LNCaP clone FGC (cell line): ENCODE results near the gene ERG.

ENCODE experiments used
- DNase-seq: peaks from one replicate; pipeline ENCODE4 v3.0.0-alpha.2; 2011; ENCODE audit warnings: low read depth
- H3K4me3 ChIP-seq: 2 replicates; pipeline ENCODE4 v1.5.1; 2011; ENCODE audit warnings: mild to moderate bottlenecking, low read depth, low read length, control low read depth
- TF ChIP-seq, protein P1 (sequence below): IDR thresholded peaks from 2 replicates; pipeline ENCODE4 v1.5.1; 2012; ENCODE audit warnings: mild to moderate bottlenecking; ENCODE audit not compliant: control insufficient read depth, insufficient read depth; ENCODE audit errors: extremely low read depth

ERG gene

DNA sequence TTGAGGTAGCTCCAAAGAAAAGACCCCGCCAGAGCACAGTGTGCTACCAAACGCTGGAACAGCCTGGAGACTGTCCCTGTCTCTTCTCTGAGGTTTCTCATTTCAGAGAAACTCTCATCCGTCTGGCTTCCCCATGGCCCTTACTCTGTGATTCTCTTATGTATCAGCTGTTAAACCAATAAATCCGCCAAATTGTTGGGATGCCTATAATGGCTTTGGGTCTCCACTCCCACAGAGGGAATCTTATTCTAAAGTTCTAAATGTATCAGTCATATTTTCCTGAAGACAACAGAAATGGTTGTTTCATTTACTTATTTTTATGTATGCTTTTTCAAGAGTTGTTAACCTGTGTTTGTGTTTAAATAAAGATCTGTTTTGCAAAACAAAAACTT, 4.0 kb downstream of the ERG start:
- TF ChIP-seq, protein P1, sequence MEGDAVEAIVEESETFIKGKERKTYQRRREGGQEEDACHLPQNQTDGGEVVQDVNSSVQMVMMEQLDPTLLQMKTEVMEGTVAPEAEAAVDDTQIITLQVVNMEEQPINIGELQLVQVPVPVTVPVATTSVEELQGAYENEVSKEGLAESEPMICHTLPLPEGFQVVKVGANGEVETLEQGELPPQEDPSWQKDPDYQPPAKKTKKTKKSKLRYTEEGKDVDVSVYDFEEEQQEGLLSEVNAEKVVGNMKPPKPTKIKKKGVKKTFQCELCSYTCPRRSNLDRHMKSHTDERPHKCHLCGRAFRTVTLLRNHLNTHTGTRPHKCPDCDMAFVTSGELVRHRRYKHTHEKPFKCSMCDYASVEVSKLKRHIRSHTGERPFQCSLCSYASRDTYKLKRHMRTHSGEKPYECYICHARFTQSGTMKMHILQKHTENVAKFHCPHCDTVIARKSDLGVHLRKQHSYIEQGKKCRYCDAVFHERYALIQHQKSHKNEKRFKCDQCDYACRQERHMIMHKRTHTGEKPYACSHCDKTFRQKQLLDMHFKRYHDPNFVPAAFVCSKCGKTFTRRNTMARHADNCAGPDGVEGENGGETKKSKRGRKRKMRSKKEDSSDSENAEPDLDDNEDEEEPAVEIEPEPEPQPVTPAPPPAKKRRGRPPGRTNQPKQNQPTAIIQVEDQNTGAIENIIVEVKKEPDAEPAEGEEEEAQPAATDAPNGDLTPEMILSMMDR = no peak
- no peak for DNase-seq
- no peak overlapping the region for H3K4me3 ChIP-seq

DNA sequence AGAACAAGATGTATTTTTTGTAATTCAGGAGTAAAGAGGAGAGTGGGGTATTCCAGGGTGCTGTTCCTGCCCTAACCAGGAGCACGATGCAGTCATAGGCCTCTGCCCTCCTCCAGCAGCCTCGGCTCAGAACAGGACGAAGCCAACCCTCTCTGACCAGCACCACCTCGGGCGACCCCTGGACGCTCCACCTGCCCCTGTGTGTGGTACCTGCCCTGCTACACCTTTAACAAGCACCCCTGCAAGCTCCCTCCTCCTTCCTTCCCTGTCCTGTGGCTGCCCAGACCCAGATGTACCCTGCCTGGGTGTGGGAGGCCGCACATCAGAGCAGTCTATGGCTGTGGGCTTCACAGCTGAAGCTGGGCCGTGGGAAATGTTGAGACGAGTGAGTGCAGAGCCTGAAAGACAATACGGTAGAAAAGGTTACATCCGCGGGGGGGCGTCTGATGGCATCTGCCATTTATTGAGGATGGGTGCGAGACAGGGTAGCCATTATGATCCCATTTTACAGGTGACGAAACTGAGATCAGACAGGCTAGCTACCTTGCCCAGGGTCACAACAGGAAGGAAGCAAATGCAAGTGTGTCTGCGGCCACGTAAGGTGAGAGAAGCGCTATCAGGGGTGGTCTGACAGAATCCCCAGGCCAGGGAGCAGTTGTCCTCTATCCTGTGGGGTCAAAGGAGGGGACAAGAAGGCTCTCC, 4.6 kb downstream of the ERG start:
- TF ChIP-seq, protein P1 = no peak
- no peak for DNase-seq
- no peak overlapping the region for H3K4me3 ChIP-seq

DNA sequence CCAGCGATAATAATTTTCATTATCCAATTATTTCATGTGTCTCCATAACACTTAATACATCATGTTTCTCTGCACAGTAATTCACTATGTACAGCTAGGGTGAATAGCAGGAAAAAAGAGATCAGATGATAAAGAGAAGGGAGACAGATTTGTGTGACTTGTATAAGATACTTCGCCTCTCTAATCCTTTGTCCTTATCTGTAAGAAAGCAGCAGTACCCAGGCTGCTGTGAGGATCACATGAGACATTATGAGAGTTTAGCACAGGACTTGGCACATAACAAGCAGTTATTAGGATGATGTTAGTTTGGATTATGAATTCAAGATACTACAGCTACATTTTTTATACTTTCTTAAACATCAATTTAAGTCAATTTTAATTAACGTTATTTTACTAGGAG, 6.3 kb downstream of the ERG start:
- DNase-seq = no peak
- TF ChIP-seq, protein P1 = no peak
- H3K4me3 ChIP-seq = no peak overlapping the region

DNA sequence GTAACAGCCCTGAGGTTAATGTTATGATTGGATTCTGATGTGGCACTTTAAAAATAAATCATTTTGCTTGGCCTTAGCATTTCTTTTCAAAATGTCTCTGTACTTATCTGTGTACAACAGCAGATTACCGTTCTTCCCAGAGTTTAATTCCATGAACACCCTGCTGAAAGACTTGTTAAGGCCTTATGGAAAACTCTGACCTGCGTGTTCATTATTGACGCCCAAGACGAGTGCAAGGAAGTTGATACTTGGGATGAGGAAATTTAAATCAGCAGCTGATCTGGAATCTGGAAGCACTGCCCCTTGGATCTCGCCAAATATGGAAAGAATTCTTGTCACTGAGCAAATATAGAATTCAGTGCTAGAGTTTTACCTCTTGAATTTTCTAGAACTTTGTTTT, 6.7 kb downstream of the ERG start:
- no peak overlapping the region for H3K4me3 ChIP-seq
- DNase-seq = no peak
- TF ChIP-seq, protein P1 = no peak

DNA sequence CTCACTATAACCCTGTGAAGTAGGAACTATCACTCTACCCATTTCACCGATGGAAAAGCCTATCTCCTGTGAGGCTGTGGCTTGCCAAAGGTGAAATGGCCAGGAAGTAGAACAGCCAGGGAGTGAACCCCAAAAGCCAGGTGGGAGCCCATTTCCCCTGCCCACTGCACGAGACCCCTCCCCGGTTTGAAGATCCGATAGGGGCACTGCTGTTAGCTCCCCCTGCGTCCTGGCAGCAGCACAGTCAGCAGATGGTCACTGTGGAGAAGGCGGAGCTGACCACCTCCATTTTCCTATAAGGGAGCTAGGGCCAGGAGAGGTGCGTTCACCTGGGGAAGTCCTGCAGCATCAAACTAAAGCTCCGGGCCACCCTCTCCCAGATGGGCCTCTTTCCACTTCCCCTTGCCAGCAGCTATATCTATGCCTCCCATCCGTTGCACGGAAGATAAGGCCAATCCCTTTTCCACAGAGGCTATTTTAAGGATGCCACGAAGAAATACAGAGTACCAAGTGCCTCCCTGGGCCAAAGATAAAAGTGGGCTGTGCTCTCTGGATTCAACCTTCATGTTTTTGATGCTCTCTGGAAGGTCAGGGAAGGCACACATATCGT, 7.8 kb downstream of the ERG start:
- TF ChIP-seq, protein P1 = no peak
- H3K4me3 ChIP-seq = no peak overlapping the region
- DNase-seq = no peak

DNA sequence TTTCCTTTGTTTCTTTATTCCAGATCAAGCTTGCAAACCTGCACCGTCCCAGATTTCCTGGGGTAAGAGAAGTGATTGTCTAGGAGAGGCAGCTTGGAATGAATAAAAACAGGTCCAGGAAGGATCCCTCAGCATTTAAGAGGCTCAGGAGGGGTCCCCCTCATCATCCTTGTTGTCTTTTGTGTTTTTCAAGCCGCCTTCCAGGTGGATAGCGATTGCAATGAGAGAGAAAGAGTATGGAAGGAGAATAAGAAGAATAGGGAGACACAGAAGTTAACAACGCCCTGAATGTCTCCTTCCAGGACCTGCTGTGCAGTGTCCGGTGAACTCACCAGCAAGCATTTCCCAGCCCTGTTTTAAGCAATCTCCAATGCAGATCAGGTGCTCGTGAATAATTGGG, 8.5 kb downstream of the ERG start:
- H3K4me3 ChIP-seq = no peak overlapping the region
- no peak for DNase-seq
- TF ChIP-seq, protein P1 = no peak

DNA sequence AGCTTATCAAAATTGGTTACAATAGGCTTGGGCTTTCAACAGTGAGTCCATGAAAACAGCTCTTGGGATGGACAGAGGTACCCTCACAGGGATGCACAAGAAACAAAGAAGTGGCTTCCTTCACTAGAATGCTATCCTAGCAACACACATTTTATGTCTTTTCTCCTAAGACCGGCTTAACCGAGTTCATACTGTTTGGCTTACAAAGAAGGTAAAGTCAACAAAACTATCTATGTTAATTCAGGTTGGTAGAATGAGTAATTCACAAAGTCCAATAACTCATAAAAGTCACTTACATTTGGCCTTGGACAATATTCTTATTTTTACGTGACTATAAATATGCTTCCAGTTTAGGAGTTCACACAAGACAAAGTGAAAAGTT, 9.0 kb downstream of the ERG start:
- peak; percentile 52 for DNase-seq
- H3K4me3 ChIP-seq = no peak overlapping the region
- TF ChIP-seq, protein P1 = no peak
